Stimulated activated CD8-positive, alpha-beta memory T cell treated with anti-CD3 and anti-CD28 coated beads, Interleukin-4, amount 100 ng/mL, for 24 hours (primary cell): ENCODE data around the gene CACNG4.

ENCODE experiments used
- DNase-seq: peaks from one replicate; pipeline ENCODE4 v3.0.0-alpha.2; 2020; ENCODE audit warnings: low read depth

Gene CACNG4

GRCh38 chr17:66944351-66945146, 20.0 kb upstream of the CACNG4 start:
- no peak for DNase-seq

DNA sequence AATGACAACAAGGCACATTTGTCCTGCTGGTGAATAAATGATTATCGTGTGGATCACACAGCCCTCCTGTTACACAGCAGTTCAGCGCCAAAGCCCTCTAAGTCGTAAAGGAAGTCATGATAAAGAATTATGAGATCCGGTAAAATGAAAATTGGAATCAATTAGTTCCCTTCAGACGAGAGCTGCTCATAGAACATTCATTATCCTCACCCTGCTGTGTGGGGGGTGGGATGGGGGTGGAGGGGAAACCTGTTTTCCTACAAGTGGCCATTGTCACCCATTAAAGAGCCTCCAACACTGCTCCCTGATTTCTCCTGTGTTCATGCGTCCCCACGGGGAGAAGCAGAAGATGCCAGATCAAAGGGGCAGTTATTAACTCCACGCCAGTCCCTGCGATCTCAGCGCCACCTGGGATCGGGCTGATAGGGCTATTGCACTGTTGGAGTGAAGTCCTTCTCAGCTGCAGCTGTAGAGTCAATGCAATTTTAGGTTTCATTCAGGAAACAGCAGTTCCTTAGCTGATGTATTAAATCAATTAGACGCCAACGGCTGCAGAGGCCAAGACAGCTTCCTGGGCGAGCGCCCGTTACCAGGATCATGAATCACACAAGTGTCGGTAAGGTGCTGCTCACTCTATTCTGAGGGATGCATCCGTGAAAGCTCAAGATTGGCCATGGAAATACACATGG, 19.2 kb upstream of the CACNG4 start:
- DNase-seq: no peak

- no peak for DNase-seq
Observed at GRCh38 chr17:66946251-66946650, 18.3 kb upstream of the CACNG4 start.

DNA sequence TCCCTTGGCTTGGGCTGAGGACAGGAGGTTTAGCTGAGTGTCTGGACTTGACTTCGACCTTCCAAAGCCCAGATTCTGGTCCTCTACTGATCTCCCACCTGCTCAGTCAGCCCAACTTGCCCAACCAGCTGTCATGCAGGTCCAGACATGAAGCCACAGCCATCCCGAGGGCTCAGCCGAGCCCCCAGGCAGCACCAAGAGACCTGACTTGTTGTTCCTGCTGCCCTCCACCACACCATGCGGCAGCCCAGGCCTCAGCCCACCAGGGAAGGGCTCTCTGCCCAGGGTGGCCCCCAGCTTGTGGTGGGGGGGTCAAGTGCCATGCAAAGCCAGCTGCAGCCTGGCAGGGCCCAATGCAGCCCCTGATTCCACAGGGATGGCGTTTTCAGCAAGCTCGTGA, 17.2 kb upstream of the CACNG4 start:
- DNase-seq: no peak

DNA sequence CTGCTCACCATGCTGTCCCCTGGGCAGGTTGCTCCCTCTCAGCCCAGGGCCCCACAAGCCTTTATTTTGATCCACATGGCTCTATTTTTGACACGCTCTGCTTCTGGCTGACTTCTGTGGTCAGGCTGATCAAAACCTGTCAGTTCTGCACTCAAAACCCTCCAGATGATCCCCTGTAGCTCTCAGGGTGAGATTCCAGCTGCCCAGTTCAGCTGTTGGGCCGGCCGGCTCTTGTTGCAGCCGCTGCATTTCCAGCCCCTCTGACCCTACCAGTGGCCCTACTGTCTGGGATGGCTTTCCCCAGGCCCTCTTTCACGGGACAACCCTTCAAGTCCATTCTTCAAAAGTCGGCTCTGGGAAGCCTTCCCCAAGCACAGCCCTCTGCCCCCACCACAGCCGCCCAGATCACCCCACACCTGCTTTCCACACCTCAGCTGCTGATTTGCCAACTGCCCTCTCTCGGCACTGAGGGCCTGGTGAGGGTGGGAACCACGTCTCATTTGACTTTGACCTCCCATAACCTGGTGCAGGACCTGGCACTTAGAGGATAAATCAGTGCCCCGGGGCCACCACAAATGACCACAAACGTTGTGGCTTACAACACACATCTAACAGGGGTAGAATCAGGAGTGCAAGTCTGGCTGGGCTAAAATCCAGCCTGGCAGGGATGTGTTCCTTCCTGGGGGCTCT, 16.3 kb upstream of the CACNG4 start:
- DNase-seq: no peak

DNA sequence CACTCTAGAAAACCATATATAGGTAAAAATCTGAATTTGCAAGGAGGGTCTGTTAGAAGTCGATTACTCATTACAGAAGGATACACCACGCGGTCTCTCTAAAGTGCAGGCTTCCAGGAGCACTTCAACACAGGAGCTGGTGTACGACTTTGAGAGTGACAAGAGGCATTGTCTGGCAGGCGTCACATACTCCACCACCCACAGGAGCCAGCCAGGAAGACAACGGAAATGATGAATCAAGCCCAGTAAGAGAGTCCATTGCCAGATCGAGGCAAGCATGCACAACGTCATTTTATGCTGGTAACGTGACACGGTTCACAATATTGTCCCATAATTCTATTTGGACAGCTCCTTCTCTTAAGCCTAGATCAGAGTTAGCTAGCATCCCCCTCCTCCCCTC, 15.0 kb upstream of the CACNG4 start:
- DNase-seq: no peak

DNA sequence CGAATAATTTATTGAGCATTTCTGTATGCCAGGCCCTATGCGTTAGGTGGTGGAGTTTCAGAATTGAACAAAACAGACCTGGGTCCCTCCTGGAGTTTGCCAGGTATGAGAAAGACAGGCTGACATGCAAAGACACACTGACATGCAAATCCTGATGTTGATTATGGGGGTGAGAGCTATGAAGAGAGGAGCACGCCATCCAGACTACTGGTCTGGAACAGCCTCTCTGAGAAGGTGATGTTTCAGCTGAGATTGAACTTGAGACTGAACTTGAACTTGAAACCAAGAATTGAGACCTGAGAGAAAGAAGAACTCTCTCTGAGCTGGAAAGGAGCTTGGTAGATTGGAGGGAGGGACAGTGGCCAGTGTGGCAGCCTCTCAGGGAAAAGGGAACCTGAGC, 14.2 kb upstream of the CACNG4 start:
- DNase-seq: no peak

- DNase-seq: no peak
Observed at GRCh38 chr17:66950886-66951604, 13.5 kb upstream of the CACNG4 start.

DNA sequence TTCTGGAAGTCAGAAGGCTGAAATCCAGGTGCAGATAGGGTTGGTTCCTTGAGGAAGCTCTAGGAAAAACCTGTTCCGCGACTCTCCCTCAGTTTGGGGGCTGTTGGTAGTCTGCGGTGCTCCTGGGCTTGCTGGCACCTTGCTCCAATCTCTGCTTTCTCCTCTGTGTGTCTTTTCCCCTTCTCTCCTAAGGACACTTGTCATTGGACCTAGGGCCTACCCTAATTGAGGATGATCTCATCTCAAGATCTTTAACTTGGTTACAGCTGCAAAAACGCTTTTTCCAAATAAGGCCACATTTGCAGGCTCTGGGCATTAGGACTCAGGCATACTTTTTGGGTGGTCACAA, 12.9 kb upstream of the CACNG4 start:
- DNase-seq: no peak

DNA sequence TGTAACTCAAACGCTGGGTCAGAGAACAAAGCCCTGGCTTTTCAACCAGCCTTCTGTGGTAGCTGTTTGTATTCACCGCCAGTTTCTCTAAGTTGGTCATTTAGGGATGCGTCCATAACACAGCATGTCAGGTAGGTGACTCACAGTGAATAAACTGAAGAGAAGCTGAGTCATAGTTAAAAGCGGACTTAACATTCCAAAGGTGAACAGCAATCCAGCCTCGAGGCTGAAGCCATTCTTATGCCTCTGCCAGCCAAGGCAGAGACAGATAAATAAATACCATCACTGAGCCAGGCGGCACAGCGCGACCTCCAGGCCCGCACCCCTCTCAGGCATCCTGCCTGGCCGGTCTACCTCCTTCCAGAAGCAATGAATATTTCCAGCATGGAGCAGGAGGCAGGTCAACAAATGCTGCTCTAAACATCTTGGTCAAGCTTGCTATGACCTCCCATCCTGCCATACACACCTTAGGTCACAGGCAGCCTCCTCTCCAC, 12.4 kb upstream of the CACNG4 start:
- DNase-seq: no peak

DNA sequence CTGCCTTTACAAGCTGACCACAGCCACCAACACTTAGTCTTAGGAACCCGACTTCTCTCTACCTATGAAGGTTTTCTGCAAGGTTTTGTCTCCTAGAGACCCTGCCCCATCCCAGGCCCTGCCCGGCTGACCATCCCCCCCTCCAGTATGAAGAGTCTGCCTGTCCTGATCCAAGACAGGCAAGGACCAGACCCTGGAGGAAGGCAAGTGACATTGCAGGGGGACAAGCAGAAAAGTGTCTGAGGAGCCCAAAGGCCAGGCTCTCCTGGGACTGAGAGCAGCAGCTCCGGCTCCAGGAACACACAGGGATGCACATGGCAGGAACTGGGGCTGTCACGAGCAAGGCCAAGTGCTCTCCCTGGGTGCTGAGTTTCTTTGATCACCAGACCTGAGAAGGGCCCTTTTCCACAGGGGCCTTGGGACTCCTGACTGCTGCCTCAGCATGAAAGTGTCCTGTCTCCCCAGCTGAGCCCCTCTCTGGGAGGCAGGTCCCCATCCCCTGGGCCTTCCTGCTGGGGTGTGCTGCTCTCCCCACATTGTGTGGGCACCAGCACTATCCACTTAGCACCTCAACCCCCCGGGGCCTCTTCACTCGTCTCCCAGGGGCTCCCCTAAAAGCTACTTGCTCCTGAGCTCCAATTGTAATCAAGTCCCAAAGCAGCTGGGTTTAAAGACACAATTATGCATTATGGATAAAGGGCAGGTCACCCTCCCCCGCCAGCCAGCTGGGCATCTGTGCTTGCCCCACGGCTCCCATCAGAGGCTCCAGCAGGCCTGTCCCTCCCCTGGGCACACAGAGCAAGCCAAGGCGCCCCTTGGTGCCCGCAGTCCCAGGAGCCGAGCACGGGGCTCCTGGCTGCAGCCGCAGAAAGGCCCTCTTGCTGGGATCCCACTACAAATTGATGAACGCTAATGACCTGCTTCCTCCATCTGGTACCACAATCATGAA, 11.6 kb upstream of the CACNG4 start:
- DNase-seq: no peak

DNA sequence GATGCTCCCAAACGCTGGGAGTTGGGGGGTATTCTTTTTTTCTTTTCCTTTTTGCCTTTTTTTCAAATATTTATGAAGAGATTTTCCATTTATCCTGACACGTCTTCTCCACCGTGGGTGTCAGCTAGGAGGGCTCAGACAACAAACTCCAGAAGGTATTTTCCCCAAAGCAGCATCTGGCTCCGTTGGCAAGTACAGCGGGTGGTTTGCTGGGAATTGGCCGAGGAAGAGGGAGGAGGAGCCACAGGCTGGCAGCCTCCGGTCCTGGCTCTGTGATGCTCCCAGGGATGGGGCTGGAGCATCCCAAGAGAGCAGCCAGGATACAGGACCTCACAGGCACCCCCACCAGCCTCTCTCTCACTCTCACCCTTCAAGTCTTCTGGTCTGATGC, 10.9 kb upstream of the CACNG4 start:
- DNase-seq: no peak

DNA sequence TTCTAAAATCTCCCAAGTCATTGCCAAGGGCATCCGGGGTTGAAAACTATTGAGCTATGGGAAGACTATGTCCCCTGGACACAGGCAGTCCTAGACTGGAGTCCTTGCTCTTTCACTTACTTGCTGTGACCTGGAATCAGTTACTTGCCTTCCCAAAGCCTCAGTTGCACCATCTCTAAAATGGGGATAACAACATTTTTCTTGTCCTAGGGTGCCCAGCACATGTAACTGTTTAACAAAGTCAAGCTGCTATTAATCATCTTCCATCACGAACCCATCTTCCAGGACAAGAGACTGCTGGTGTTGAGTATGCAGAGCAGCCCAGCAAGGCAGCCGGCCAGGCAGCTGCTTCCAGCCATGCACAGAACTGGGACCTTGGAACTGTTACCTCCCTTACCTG, 9.9 kb upstream of the CACNG4 start:
- no peak for DNase-seq

DNA sequence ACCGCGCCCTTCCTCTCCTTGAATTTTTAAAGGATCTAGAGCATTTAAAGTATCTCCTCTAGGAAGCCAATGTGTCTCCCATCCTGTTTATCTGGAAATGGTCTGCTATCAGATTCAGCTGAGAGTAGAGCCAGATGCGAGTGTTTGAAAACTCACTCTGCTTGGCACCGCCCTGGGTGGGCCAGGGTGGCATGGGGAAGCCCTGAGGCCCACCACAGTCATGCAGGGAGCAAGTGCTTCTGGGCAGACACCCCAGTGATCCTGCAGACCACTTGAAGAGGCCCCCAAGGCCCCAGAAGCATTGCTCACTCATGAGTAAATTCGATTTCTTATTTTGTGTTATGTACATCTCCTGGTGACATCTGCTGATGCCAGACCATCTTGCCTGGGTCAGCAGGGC, 8.7 kb upstream of the CACNG4 start:
- DNase-seq: no peak

GRCh38 chr17:66956941-66957340, 7.6 kb upstream of the CACNG4 start:
- no peak for DNase-seq

GRCh38 chr17:66957343-66957742, 7.2 kb upstream of the CACNG4 start:
- DNase-seq: no peak

GRCh38 chr17:66957951-66958579, 6.4 kb upstream of the CACNG4 start:
- DNase-seq: no peak

GRCh38 chr17:66959641-66960375, 4.7 kb upstream of the CACNG4 start:
- DNase-seq: no peak

- DNase-seq: no peak
Observed at GRCh38 chr17:66960613-66961012, 3.9 kb upstream of the CACNG4 start.

GRCh38 chr17:66963521-66963908, 992 bp upstream of the CACNG4 start:
- no peak for DNase-seq
